Inferior parietal cortex (tissue), 1 donor: ENCODE measurements around the gene DOK6.
A peak's percentile ranks its signal among the peaks of the same experiment; 100 is the strongest.
"Not testable (repeated sequence)": the region's sequence is repeated elsewhere in the genome, so short reads cannot be mapped to it uniquely, and the experiment has no call there.

ENCODE experiments used
- DNase-seq: peaks from one replicate; pipeline ENCODE4 v3.0.0-alpha.2; 2016; ENCODE audit errors: extremely low spot score

DOK6 gene

DNA sequence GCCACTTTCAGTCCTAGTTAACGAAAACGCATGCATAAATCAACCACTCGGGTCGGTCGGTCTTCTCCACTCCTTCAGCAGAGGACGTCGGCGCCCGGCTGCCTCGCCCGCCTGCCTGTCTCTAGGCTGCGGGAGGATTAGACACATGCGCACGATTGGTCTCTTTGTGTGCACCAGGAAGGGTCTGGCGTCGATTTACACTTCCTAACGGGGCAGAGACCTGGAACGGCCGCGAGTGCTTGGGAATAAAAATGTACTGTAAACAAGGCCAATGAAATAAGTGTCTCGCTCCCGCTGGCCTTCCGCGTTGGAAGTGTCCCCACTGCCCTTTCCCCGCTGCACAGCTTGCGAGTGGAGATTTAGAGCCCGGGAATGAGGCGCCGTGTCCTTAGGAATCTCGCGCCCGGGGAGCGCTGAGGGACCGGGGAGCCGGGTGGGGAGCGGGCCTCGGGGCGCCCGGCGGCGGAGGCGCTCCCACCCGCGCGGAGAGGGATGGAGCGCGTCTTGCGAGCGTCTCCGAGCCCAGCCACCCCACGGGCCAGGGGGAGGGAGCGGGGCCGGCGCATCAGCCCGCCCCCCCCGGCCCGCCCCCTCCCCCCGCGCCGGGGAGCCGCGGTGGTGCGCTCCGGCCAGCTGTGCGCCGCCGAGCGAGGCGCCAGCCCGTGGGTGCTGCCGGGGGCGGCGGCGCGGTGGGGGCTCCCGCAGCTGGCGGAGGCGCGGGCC lies at the start of gene DOK6:
Gene DOK6 (plus strand): TSS at position 636 of the 723 bp plus-strand sequence.
- peak; percentile 56 for DNase-seq

DNA sequence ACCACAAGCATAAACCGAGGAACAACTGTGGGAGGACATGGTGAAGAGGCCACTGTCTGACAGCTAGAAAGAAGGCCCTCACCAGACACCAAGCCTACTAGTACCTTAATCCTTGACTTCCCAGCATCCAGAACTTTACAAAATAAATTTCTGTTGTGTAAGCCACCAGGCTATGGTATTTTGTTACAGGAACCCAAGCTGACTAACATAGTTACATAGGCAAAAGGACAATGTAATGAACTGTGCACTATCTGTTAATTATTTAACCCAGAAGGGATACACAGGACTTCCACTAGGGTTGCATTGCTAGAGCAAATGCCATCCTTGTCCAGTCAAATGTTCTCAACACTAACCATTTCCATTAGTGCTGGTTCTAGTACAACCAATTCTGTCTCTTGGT lies 47.7 kb upstream of the DOK6 start:
- DNase-seq = no peak

DNA sequence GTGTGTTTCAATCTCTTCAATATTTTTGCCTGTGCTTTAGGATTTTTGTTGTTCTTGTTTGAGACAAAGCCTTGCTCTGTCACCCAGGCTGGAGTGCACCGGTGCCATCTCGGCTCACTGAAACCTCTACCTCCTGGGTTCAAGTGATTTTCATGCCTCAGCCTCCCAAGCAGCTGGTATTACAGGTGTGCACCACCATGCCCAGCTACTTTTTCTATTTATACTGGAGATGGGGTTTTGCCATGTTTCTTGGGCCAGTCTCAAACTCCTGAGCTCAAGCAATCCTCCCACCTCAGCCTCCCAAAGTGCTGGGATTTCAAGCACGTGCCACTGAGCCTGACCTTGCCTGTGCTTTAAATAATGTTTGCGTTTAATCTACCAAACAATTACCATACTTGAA lies 43.1 kb upstream of the DOK6 start:
- no peak for DNase-seq

DNA sequence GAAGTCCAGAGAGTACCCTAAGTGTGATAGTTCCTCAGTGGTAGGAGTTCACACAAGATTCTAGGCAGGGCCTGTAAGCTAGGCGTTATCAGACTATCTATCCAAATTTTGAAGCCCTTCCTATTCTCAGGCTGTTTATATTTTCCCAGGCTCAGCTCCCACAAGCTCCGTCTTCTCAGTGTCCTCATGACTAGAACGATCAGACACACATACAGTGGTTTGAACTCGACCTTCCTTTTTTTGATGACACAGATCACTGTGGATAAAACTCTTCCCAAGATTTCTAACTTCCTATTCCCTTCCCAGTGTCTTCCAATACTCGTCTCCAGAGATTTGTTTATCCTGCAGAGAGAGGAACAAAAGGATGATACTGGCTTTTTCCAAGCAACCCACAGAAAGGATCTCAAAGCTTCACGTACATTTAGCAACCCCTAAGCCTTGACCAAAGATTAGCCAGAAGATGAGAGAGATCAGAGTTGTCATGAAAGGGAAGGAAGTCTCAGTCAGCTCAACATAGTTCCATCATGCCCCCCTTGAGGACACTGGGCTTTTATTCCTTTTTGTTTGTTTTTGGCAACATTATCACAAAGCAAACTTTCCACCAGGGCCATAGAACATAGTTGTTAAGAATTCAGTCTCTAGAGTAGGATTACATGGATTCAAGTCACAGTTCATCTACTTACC lies 42.3 kb upstream of the DOK6 start:
- no peak for DNase-seq

DNA sequence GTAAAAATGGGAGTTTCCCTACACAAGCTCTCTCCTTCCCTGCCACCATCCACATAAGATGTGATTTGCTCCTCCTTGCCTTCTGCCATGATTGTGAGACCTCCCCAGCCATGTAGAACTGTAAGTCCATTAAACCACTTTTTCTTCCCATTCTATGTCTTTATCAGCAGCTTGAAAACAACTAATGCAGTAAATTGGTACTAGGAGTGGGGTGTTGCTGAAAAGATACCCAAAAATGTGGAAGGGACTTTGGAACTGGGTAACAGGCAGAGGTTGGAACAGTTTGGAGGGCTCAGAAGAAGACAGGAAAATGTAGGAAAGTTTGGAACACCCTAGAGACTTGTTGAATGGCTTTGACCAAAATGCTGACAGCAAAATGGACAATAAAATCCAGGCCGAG lies 40.9 kb upstream of the DOK6 start:
- DNase-seq = not testable (repeated sequence)

DNA sequence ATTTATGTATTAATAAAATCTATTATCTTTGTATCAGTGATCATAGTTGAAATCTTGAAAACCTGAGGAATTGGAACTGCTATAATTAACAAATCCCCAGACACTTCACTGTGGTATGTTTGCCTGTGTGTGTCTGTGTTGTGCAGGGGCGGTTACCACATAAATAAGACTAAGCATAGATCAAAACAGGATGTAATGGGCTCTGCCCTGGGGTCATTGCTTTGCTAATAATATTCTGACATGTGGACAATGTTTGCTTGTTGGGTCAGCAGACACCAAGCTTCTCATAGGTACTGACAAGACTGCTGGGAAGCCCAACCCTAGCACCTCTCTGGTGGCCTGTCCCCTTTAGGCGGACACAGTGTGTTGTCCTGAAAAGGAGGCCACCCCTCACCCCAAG lies 35.8 kb upstream of the DOK6 start:
- DNase-seq = no peak

DNA sequence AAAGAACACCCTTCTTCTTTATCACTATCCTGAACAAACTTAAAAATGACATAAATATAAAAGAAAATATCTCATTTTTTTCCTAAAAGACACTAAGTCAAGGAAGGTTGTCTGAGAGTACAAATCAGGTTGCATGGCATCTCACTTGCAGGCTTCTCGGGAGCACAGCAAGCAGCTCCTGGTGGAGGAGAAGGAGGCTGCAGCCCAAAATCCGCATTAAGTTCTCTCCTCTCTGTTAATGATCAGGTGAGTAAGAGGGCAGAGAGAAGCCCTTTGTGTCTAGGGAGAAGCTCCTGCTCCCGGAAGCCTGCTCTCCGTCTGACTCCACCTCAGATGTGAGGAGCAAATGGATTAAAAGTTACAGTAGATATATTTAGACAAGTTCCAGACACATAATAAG lies 35.0 kb upstream of the DOK6 start:
- DNase-seq = no peak

DNA sequence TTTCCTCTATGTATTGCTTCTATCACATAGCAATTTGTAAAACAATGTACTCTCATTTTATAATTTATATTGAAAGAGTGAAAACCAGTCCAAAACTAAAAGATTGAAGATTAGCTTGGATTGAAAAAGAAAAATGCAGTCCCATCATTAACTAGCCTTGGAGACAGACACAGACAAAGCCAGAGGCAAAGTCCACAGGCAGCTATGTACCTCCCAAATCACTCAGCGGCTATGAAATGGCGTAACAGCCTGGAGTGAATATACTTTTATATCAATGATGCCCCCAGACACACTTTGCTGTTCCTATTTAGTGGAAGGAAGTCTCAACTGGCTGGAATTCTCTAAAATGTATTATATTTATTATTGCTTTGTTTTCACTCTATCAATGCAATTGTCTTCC lies 33.6 kb upstream of the DOK6 start:
- no peak for DNase-seq

DNA sequence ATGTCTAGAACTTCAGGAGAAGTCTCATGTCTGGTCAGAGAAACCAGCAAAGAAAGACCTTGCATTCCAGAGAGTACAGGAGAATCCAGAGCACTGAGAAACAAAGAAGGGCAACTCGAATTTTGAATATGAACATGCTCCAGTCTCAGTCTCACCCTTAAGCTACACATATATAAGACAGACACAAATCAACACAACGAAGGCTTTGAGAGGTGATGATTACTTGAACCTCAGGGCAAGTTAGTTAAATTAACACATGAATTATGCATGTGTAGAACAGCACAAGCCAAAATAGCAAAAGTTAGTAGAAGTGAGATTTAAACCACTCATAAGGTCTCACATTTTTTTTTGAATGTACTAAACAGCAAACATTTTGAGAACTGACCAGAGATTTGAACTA lies 29.0 kb upstream of the DOK6 start:
- no peak for DNase-seq

DNA sequence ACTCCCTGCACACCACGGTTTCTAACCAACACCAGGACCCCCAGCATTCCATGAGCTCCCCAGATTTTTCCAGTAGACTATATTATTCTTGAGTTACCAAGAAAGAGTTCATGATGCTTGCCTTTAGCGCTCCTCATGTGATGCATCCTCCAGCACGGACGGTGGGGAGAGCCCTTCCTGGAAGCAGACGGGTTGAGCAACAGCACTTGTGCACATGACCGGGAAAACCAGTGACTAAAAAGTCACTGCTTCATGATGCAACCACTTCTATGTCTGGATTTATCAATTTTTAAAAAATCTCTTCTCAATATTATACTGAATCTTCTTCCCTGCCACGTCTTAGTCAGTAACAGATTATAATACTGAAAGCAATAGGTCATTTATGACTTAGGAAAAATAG lies 20.4 kb upstream of the DOK6 start:
- DNase-seq = no peak

DNA sequence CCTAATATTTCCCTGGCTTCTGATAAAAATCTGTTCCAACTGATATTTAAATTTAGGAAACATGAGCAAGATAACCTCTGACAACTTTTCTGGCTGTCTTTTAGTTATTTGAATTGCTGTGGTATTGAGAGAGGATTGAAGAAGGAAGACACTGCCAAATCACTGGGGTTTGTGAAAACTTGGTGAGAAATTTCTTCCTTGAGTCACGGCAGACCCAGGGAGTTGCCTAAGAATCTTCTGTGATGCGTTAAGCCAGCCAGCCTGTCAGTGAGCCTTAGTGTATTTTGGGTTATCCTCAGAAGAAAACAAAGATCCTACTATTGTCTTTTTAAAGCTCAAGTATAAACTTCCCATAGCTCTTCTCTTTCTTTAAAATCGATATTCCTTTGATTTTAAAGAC lies 17.5 kb upstream of the DOK6 start:
- DNase-seq = no peak

DNA sequence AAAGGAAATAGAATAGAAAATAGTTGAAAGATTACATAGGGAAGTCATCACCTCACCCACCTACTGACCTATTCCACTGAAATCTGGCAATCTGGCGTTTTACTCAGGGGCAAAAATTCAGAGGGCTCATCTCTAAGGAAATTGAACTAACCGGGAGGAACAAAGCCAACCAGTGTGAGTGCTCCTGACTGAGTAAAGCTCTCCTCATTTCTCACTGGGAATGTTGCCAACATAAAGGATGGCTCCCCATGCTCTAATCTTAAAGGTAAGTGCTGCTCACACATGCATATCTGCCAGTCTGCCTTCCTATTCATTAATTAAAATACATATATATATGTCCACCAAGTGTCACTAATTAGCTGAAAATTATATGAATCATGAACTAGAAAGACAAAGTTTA lies 13.5 kb upstream of the DOK6 start:
- DNase-seq = no peak

DNA sequence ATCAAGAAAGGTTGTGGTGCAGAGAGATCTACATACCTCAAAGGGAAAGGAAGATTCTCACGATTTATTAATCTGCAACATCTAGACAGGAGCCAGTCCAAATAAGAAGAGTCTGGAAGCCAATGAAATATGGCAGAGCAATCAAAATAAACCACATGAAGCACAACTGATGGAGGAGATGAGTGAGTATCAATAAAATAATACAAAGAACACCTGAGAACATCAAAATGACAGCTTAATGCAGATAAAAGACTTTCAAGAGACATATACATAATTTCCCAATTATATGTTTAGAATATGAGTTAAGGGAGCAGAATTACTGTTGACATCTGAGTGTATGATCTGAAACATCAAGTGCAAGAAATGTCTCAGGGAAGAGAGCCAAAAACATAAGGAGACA lies 12.5 kb upstream of the DOK6 start:
- no peak for DNase-seq

DNA sequence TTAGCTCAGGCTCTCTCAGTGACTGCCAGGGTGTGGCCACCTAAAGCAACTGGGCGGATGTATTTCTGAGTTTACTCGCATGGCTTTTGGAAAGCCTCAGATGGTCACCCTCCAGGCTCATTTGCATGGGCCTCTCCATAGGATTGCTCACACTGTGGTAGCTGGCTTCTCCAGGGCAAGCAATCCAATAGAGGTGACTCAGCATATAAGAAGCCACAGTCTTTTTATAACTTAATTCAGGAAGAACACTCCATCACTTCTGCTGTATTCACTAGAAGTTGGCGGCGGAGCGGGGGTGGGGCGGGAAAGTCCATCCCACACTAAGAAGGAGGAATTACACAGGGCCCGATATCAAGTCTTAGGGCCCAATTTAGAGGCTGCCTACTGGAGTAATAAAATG lies 3.6 kb upstream of the DOK6 start:
- no peak for DNase-seq

DNA sequence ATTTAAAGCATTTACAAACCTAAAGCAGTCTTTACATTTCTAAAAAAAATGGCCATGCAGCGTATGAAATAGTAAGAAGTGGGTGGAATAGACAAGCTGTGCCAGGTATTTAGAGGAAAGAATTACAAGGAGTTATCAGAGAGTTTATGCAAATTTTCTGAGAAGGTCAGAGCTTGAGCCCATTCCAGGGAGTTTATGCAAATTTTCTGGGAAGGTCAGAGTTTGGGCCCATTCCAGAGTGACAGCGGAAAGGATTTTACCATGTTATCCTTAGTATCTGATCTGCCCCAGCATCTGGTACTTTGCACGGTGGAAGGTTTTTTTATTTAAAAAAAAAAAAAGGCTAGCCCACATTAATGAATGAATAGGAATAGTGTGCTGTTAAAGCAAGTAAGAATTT lies 1.4 kb upstream of the DOK6 start:
- DNase-seq = no peak

DNA sequence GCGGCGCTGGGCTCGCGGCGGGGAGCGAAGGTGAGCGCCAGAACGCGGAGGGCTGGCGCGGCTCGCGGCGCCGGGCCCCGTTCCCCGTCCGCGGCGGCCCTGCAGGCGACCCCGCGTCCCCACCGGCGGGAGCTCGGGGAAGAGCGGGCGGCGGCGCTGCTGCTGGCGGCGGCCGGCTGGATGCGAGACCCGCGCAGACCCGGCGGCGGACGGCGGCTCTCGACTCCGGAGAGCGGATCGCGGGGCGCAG lies 213 bp downstream of the DOK6 start:
- no peak for DNase-seq

DNA sequence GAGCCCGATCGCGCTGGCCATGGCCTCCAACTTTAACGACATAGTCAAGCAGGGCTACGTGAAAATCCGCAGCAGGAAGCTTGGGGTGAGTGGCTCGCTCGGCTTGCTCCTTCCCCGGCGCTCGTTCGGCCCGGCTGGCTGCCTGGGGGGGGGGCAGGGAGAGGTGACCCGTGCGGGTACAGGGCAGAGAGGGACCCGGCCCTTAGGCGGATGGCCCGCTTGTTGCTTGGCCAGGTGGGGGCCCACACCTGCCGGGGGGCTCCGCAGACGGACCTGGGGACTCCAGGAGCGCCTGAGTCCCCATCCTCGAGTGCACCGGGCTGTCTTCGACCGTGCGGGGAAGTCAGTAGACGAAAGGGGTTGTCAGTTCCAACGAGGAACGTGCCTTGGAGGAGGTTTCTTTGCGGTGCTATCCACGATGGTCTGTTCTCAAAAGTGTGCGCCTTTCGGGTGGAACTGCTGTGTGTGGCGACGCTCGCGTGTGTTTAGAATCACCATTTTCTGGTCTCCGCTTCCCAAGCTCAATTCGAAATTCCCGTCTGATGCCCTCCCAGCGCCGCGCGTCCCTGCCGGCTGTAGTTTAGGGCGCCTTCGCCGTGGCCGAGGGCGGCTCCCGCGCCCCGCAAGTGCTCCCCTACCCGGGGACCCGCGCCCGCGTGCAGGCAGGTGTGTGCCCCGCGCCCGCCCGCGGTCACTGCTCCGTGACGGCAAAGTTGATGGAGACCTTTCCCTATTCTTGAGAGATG lies 711 bp downstream of the DOK6 start:
- peak; percentile 21 for DNase-seq

DNA sequence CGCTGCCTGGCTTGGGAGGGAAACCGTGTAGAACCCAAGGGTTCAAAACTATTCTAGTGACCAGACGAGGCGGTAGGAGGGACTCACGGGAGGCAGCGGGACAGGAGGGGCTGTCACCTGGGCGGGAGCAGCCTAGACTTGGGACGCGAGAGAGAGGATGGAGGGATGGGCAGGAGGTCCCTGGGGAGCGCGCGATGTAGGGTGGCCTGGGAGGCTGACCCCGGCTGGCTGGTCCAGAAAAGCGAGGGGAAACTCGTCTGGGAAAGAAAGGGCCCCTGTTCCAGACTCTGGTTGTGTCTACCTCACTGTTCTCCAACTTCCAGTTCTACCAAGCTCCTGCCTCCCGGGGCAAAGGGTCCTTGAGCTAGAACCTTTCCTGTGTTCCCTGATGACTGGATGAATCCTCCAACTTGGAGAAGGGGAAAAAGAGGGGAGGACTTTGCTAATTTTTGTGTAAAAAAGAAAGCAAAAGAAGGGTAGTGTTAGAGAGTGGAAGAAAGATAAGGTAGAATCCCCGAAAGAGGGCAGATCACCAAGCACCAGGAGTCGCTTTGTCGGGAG lies 1.4 kb downstream of the DOK6 start:
- no peak for DNase-seq

DNA sequence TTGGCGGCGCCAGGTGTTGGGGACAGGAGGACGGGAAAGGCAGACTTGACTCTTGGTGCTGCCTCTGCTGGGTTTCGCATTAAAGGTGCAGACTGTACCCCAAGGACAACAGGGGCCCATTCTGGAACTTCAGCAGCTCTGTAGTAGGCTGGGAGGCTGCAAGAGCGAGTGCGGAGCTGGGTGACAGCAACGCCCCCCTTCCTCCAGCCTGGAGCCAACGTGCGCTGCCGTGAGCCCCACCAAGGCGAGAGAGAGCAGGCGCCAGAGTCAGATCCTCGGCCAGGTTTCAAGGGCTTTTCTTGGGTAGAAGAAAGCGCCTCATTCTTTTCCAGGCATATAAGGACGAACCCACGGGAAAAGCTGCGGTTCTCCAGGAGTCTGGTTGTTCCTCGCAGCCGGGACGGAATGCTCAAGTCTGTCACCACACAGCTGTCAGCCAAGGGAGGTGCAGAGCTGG lies 1.9 kb downstream of the DOK6 start:
- peak; percentile 14 for DNase-seq

DNA sequence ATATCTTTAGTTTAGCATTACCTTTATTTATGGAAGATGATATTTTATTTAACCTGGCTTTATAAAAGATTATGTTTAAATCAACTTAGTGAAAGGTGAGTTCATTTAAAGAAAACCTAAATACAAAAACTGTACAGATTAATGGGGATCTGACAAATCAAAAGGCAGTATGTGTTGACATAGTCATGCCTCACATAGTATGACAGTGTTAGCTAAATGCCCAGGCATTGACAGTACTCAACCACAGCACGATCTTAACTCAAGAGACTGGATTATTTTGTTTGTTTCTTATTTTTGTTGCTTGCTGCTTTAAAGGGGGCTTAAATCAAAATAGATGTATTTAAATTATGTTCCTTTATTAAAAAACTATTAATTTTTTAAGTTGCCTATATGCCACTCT lies 7.8 kb downstream of the DOK6 start:
- no peak for DNase-seq

DNA sequence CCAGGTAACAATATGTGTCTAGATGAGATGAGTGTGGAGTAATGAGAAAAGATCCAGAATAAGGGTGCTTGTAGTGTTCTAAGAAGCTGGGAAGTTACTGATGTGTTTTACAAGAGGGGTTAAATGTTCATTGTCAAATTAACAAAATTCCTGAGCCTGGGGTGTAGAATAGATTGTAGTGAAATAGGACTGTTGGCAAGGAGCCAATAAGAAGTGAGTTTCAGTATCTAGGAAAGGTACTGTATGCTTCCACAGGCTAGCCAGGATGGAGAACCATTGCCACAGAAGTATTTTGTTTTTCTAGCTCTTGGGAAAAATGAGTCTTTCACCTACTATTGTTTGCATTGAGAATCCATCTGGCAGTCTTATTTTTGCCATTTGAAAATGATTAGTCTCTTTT lies 10.5 kb downstream of the DOK6 start:
- DNase-seq = no peak

DNA sequence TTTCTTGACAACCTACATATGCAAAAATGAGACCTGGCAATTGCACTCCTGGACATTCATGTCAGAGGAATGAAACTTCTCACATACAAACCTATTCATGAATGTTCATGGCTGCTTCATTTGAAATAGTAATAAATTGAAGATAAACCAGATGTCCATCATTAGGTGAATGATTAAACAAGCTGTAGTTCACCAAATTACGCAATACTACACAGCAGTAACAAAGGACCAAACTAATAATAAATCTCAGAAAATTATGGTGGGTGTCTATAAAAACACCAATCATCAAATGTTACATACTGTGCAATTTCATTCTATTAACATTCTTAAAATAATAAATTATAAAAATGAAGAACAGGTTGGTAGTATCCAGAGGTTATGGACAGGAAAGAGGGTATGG lies 13.5 kb downstream of the DOK6 start:
- no peak for DNase-seq

DNA sequence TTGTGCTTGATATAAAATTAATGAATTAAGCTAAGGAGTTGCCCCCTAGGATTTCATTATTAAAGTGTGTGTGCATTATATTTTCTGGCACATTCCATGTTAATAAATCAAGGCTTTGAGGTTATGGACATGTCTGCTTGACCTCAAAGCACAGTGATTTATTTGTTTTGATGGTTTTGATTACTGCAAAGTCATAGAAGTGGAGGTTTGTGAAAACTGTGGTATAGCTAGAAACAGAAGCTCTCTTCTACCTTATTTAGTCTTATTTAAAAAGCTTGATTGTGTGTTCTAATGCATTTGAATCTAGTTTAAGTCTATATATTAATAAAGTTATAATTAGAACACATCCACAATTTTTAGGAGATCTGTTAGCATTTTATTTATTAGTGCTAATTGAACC lies 32.2 kb downstream of the DOK6 start:
- DNase-seq = no peak
